ENCODE measurements around the gene PRLH. TPM values are rescaled to one million over a fixed set of nuclear protein-coding genes. Genes with fewer than 3 reads are reported as not detected.

Gene PRLH
- total and polyA plus RNA-seq, 2 donors (not counting 1 experiment from before 2014, with no cell fraction given) = not detected

DNA sequence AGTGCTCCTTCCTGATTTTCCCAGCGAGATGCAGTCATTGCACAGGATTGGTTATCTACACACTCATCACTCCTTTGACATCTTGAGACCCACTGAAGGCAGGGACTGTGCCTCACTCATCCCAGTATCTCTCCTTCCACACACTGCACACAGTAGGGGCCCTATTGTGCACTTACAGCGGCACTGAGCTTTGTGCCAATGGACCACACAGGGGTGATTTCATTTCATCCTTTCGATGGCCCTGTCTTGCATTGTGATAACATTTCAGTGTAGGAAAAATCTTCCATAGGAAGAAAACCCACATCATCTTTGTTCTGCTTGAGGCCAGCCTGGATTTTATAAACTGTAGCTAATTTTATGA lies 50.0 kb downstream of the PRLH start:
- no peaks in the 10 kb centered on the region for H4K20me1 ChIP-seq (ENCODE audit: control insufficient read depth, extremely low read depth, insufficient read depth, low read length)
- no peak for TF ChIP-seq CTCF (conservative IDR thresholded peaks at IDR 0.05 in 1 of 2, IDR thresholded peaks at IDR 0.05 in 1 of 2; ENCODE audit: low read depth in 1 of 2, low read length in 2 of 2)
- TF ChIP-seq EZH2 (IDR thresholded peaks at IDR 0.05; ENCODE audit: low read length, missing control alignments) = no peak
- H3K9ac ChIP-seq (ENCODE audit: insufficient read depth, low read length) = peak overlapping the region; percentile 25
- no peaks in the 10 kb centered on the region for H3K9me3 ChIP-seq (ENCODE audit: control insufficient read depth, insufficient read depth, low read depth, low read length)
- no peaks in the 10 kb centered on the region for H3K79me2 ChIP-seq (ENCODE audit: control insufficient read depth, insufficient read depth, low read length)
- H3K27ac ChIP-seq (ENCODE audit: insufficient read depth, low read length) = peak overlapping the region; percentile 89
- H2AFZ ChIP-seq (ENCODE audit: low read length) = no peak overlapping the region
- no peaks in the 10 kb centered on the region for H3K36me3 ChIP-seq (ENCODE audit: control insufficient read depth, insufficient read depth, low read length)
- peak overlapping the region; percentile 5 for H3K4me2 ChIP-seq (ENCODE audit: extremely low read depth, insufficient read depth, low read length)
- H3K4me1 ChIP-seq (ENCODE audit: control insufficient read depth, extremely low read depth, insufficient read depth, low read length) = peaks cover 21% of the 10 kb centered on the region
- H3K4me3 ChIP-seq (replicated peaks in 1 of 4; ENCODE audit: control extremely low read depth in 1 of 4, insufficient read depth in 1 of 4, low read depth in 3 of 4, low read length in 4 of 4) = no peak overlapping the region
- DNase-seq (ENCODE audit: low read depth in 2 of 2) = no peak
- H3K27me3 ChIP-seq (ENCODE audit: control insufficient read depth, insufficient read depth, low read length) = no peaks in the 10 kb centered on the region

Other genes with a start within 250 kb of the PRLH start
- 1,525 and 1,534 TPM in 2 replicates for gene COL6A3, start 152.4 kb upstream of the PRLH start, total RNA-seq
- gene COL6A3, start 152.4 kb upstream of the PRLH start, polyA plus RNA-seq = 286 and 316 TPM in 2 replicates
- gene MLPH, start 79.3 kb upstream of the PRLH start, total RNA-seq = 8.2 and 10.7 TPM in 2 replicates
- 3.1 and 4.8 TPM in 2 replicates for gene MLPH, start 79.3 kb upstream of the PRLH start, polyA plus RNA-seq
- 0.17 and 0.26 TPM in 2 replicates for gene RAB17, start 24.2 kb downstream of the PRLH start, total RNA-seq
- gene RAB17, start 24.2 kb downstream of the PRLH start, polyA plus RNA-seq = 0.09 and 0.22 TPM in 2 replicates
- gene LRRFIP1, start 61.0 kb downstream of the PRLH start, total RNA-seq = 37.0 and 58.1 TPM in 2 replicates
- 85.9 and 113 TPM in 2 replicates for gene LRRFIP1, start 61.0 kb downstream of the PRLH start, polyA plus RNA-seq
- gene RBM44, start 232.2 kb downstream of the PRLH start, total RNA-seq = 0.17 and 0.26 TPM in 2 replicates
- 0.11 and 0.34 TPM in 2 replicates for gene RBM44, start 232.2 kb downstream of the PRLH start, polyA plus RNA-seq

All from fibroblast of lung (primary cell).